Measurements from ENCODE around the gene GAL3ST3. TPM values are rescaled to one million over a fixed set of nuclear protein-coding genes. Genes with fewer than 3 reads are reported as not detected.

GAL3ST3 gene
- total RNA-seq, 2 donors from 2014 or later: 0.66 to 2.6 TPM

GRCh38 chr11:66015936-66016792, 32.8 kb downstream of the GAL3ST3 start:
- Histone ChIP-seq H3K27me3 (no peaks in the 10 kb centered on the region), H3K36me3 (replicated peaks in 1 of 2; ENCODE audit: insufficient read depth in 1 of 2, low read depth in 2 of 2) (no peaks in the 10 kb centered on the region), H3K4me1 (no peaks in the 10 kb centered on the region), H3K27ac (no peak overlapping the region), H3K4me3 (no peak overlapping the region), H3K9me3 (no peaks in the 10 kb centered on the region)
- intact Hi-C loops (cut with DNase I): no loop called here
- WGBS, 2 donors: 82 to 87% methylated on average over 10 to 18 of the region's 18 CpGs
- ATAC-seq: no peak
- TF ChIP-seq, protein P1, sequence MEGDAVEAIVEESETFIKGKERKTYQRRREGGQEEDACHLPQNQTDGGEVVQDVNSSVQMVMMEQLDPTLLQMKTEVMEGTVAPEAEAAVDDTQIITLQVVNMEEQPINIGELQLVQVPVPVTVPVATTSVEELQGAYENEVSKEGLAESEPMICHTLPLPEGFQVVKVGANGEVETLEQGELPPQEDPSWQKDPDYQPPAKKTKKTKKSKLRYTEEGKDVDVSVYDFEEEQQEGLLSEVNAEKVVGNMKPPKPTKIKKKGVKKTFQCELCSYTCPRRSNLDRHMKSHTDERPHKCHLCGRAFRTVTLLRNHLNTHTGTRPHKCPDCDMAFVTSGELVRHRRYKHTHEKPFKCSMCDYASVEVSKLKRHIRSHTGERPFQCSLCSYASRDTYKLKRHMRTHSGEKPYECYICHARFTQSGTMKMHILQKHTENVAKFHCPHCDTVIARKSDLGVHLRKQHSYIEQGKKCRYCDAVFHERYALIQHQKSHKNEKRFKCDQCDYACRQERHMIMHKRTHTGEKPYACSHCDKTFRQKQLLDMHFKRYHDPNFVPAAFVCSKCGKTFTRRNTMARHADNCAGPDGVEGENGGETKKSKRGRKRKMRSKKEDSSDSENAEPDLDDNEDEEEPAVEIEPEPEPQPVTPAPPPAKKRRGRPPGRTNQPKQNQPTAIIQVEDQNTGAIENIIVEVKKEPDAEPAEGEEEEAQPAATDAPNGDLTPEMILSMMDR (IDR thresholded peaks at IDR 0.05): no peak
- no peak for TF ChIP-seq POLR2A (IDR thresholded peaks at IDR 0.05)
- no peak for DNase-seq

DNA sequence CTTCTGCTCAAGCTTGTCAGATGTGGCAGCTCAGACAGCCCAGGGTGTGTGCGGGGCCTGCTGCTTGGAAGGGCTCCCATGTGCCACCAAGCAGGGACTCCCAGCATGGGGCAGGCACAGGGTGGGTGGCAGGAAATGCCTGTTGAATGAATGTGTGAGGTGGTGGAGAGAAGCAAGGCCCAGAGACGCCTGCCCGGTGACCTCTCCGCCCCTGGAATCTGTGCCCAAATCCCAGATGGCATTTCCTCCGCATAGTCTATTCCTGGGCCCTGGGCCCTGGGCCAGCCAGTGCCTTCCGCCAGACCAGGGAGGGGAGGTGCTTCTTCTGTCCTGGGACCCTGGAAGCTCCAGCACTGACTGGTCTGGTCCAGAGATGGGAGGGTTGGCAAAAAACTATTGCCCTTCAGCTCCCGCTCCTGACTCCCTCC, 33.5 kb downstream of the GAL3ST3 start:
- DNase-seq: no peak
- ATAC-seq: no peak
- TF ChIP-seq, protein P1 (IDR thresholded peaks at IDR 0.05): no peak
- no peak for TF ChIP-seq POLR2A (IDR thresholded peaks at IDR 0.05)

DNA sequence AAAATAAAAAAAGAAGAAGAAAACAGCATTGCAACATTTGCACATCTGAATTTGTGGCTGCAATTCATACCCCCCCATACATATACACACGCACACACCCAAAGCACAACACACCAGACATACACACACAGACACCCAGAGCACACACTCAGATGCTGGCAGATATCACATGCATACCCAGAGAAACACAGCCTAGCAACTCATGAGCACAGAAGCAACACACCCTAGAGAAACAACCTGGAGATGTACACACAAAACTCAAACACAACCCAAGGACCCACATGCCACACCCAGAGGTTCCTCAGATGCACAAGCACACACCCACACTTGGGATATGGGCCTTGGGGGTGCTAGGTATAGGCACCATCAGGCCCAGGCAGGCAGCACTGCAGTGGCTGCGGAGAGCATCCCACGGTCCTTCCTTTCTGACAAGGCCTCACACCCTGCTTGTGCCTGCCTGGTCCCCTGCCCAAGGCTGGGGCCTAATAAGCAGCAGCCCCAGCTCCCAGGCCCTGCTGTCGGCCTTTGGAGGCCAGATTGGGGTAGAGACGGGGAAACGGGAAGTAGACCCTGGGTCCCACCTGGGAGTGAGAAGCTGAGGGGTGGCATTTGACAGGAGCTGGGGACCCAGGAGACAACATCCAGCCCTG, 34.0 kb downstream of the GAL3ST3 start:
- Histone ChIP-seq H3K27ac (no peak overlapping the region), H3K4me3 (no peak overlapping the region), H3K36me3 (replicated peaks in 1 of 2; ENCODE audit: insufficient read depth in 1 of 2, low read depth in 2 of 2) (no peaks in the 10 kb centered on the region), H3K4me1 (no peaks in the 10 kb centered on the region), H3K27me3 (no peaks in the 10 kb centered on the region), H3K9me3 (no peaks in the 10 kb centered on the region)
- no peak for ATAC-seq
- 81 to 94% methylated on average over 4 to 6 of the region's 6 CpGs for WGBS, 2 donors
- no peak for DNase-seq
- no peak for TF ChIP-seq POLR2A (IDR thresholded peaks at IDR 0.05)
- TF ChIP-seq, protein P1 (IDR thresholded peaks at IDR 0.05): no peak
- intact Hi-C loops (cut with DNase I): no loop called here

More for the DNA sequence above, 33.5 kb downstream of the GAL3ST3 start:
- intact Hi-C loops (cut with DNase I): no loop called here
- Histone ChIP-seq H3K4me3 (no peak overlapping the region), H3K36me3 (replicated peaks in 1 of 2; ENCODE audit: insufficient read depth in 1 of 2, low read depth in 2 of 2) (no peaks in the 10 kb centered on the region), H3K27ac (no peak overlapping the region), H3K27me3 (no peaks in the 10 kb centered on the region), H3K4me1 (no peaks in the 10 kb centered on the region), H3K9me3 (no peaks in the 10 kb centered on the region)
- 40 to 48% methylated on average over 5 to 7 of the region's 7 CpGs for WGBS, 2 donors

DNA sequence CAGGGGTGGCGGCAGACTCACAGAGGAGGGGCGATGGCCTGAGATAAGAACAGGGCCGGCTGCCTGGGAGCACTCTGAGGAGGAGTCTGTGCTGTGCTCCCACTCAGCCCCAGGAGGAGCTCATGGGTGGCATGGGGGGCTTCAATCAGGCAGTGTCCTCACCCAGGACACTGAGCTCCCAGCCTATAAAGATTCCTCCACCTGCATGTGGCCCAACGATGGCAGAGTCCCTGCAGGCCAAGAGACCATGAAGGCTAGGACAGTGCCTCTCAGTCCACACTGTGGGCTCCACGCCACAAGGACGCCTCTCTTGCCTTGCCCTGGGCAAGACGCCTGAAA, 35.2 kb downstream of the GAL3ST3 start:
- intact Hi-C loops (cut with DNase I): no loop called here
- Histone ChIP-seq H3K27ac (no peak overlapping the region), H3K27me3 (no peaks in the 10 kb centered on the region), H3K4me3 (no peak overlapping the region), H3K36me3 (replicated peaks in 1 of 2; ENCODE audit: insufficient read depth in 1 of 2, low read depth in 2 of 2) (no peaks in the 10 kb centered on the region), H3K9me3 (no peaks in the 10 kb centered on the region), H3K4me1 (no peaks in the 10 kb centered on the region)
- DNase-seq (no peak), ATAC-seq (no peak)
- WGBS, 2 donors: 58 to 62% methylated on average over 4 to 7 of the region's 7 CpGs
- TF ChIP-seq, protein P1 (IDR thresholded peaks at IDR 0.05): no peak
- no peak for TF ChIP-seq POLR2A (IDR thresholded peaks at IDR 0.05)

Measured in body of pancreas (tissue), 4 donors.